ENCODE results near the gene ZMYM3. TPM values are rescaled to one million over a fixed set of nuclear protein-coding genes. Genes with fewer than 3 reads are reported as not detected.

Gene ZMYM3
- total and polyA plus RNA-seq, 3 experiments from 2014 or later: 7.4 to 16.7 (median 16.5) TPM

DNA sequence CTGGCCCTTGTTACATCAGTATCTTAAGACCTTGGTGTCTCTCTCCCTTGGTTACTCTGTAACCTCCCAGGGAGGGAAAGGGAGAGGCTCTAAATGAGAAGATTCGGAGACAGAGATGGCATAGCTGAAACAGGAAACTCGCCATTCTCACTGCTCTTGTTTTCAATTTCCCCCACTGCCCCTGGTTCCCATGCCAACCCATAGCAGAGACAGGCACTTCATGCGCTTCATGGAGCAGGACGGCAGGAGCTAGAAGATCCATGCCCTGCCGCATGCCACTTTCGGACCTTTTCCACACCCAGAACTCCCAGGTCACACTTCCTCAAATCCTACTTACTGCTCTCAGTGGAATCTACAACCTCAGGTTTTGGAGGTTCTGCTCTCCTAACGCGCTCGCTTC, 3.1 kb downstream of the ZMYM3 start:
- no peaks in the 10 kb centered on the region for H3K9me3 ChIP-seq (ENCODE audit: low read length)
- no peak overlapping the region for H3K27ac ChIP-seq (ENCODE audit: low read depth, low read length)
- Mint-ChIP-seq H3K27me3 (peaks cover 0 to 9% of the 10 kb centered on the region in 2 donors), H3K4me3 (no peak overlapping the region), H3K4me1 (peaks cover 15 to 30% (median 16%) of the 10 kb centered on the region in 3 donors), H3K36me3 (peaks cover 0 to 53% (median 3%) of the 10 kb centered on the region in 3 donors), H3K27ac (peak overlapping the region in 1 of 8 donors; percentile 89), H3K9me3 (no peaks in the 10 kb centered on the region)
- ChIA-PET CTCF (no interaction called here), POLR2A (interaction anchor here (1.1 kb wide), 1 partner anchor 114 kb away, joined by 3 read pairs; no protein-coding TSS in a partner anchor)
- peaks cover 28% of the 10 kb centered on the region for H3K4me1 ChIP-seq (ENCODE audit: insufficient read depth, low read length)
- no peak for DNase-seq
- no peaks in the 10 kb centered on the region for H3K36me3 ChIP-seq (ENCODE audit: insufficient read depth, low read length)
- H3K4me3 ChIP-seq (ENCODE audit: low read length): no peak overlapping the region
- H3K27me3 ChIP-seq (ENCODE audit: insufficient read depth, low read length, poor library complexity, severe bottlenecking): no peaks in the 10 kb centered on the region

DNA sequence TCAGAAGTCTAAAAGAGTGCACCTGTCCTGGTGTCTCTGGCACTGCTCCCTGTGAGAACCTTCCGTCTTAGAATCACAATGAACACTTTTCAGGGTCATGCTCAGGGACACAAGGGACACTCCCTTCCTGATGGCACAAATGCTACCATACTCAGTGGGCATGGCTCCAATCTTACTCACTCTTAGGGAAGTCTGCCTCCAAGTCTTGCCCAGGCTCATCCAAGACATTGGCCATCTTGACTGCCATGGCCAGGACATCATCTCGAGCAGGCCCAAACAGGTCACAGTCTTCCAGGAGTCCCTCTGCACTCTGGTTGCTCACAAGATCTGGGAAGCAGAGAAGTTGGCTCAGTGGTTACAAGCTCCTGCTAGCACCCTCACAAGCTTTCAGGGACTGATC, 8.8 kb downstream of the ZMYM3 start:
- Mint-ChIP-seq H3K27ac (peak overlapping the region in 3 of 8 donors; percentile 31 to 44 (median 34)), H3K4me1 (no peaks in the 10 kb centered on the region), H3K4me3 (no peak overlapping the region), H3K9me3 (peaks cover 0 to 2% (median 0%) of the 10 kb centered on the region in 5 donors), H3K36me3 (peaks cover 0 to 94% (median 16%) of the 10 kb centered on the region in 3 donors), H3K27me3 (peaks cover 0 to 10% of the 10 kb centered on the region in 2 donors)
- no peaks in the 10 kb centered on the region for H3K27me3 ChIP-seq (ENCODE audit: insufficient read depth, low read length, poor library complexity, severe bottlenecking)
- H3K9me3 ChIP-seq (ENCODE audit: low read length): no peaks in the 10 kb centered on the region
- no peak for DNase-seq
- ChIA-PET POLR2A (interaction anchor here (0.6 kb wide), 1 partner anchor 100 kb away, joined by 3 read pairs; no protein-coding TSS in a partner anchor), CTCF (no interaction called here)
- no peak overlapping the region for H3K27ac ChIP-seq (ENCODE audit: low read depth, low read length)
- no peaks in the 10 kb centered on the region for H3K36me3 ChIP-seq (ENCODE audit: insufficient read depth, low read length)
- no peak overlapping the region for H3K4me3 ChIP-seq (ENCODE audit: low read length)
- no peaks in the 10 kb centered on the region for H3K4me1 ChIP-seq (ENCODE audit: insufficient read depth, low read length)

DNA sequence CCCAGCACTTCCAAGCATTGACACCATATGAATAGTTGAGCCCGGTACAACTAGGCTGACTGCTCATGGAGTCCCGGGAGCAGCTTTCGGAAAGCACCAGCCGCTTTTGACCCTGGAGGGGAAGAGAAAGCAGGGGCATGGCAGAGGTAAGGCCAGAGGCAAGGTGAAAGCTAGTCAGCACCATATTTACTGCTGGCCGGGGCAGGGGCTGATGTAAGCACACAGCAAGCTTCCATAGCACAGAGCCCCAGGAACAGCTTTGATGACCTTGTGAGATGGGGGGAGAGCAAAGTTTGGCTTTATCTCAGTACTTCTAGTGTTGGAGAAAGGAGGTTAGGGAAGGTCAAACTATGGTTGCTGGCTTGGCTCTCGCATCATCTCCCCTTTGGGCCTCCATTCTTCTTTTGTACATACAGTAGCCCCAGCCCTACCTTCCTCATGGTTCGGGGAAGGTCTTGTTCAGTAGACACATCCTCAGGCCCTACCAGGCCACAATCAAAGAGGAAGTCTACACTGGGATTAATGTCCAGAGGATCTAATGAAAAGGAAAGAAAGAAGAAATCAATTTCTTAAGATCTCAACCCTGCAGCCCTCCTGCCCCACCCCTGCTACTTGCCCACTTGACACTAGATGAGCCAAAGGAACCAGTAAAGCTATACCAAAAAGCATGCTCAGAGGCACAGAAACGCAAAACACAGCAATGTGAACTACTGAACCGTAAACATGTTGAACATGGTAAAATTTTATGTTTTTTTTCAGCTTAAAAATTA, 9.4 kb downstream of the ZMYM3 start:
- Histone ChIP-seq H3K27ac (ENCODE audit: low read depth, low read length) (no peak overlapping the region), H3K27me3 (ENCODE audit: insufficient read depth, low read length, poor library complexity, severe bottlenecking) (no peaks in the 10 kb centered on the region), H3K36me3 (ENCODE audit: insufficient read depth, low read length) (no peaks in the 10 kb centered on the region), H3K9me3 (ENCODE audit: low read length) (no peaks in the 10 kb centered on the region), H3K4me3 (ENCODE audit: low read length) (no peak overlapping the region), H3K4me1 (ENCODE audit: insufficient read depth, low read length) (no peaks in the 10 kb centered on the region)
- Mint-ChIP-seq H3K9me3 (peaks cover 0 to 2% (median 0%) of the 10 kb centered on the region in 5 donors), H3K27ac (peak overlapping the region in 1 of 8 donors; percentile 21), H3K36me3 (peaks cover 0 to 93% (median 16%) of the 10 kb centered on the region in 3 donors), H3K4me1 (no peaks in the 10 kb centered on the region), H3K27me3 (peaks cover 0 to 10% of the 10 kb centered on the region in 2 donors), H3K4me3 (no peak overlapping the region)
- DNase-seq: no peak
- CTCF ChIA-PET: no interaction called here
- POLR2A ChIA-PET: interaction anchor here (0.6 kb wide), 1 partner anchor 99 kb away, joined by 3 read pairs; no protein-coding TSS in a partner anchor

DNA sequence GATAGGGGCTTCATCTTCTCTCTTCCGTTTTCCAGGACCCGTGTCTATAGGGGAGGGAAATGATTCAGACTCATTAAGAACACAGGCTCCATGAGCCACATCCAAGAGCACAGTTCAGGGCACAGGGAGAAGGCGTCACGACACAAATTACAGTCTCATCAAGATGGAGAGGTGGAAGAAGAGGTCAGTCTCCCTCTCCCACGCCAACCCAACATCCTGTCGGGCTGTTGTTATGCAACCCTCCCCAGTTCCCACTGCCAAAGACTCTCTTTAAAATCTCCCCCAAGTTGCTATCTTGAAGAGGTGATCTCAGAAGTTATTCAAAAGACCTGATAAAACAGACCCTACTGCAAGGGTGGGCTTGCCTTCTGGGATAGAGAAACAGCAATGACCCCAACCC, 12.6 kb downstream of the ZMYM3 start:
- Mint-ChIP-seq H3K27ac (peak overlapping the region in 1 of 8 donors; percentile 22), H3K36me3 (peaks cover 0 to 66% (median 13%) of the 10 kb centered on the region in 3 donors), H3K4me3 (no peak overlapping the region), H3K9me3 (peaks cover 0 to 2% (median 0%) of the 10 kb centered on the region in 5 donors), H3K27me3 (peaks cover 0 to 10% of the 10 kb centered on the region in 2 donors), H3K4me1 (no peaks in the 10 kb centered on the region)
- H3K27me3 ChIP-seq (ENCODE audit: insufficient read depth, low read length, poor library complexity, severe bottlenecking): no peaks in the 10 kb centered on the region
- H3K27ac ChIP-seq (ENCODE audit: low read depth, low read length): no peak overlapping the region
- no peaks in the 10 kb centered on the region for H3K36me3 ChIP-seq (ENCODE audit: insufficient read depth, low read length)
- ChIA-PET POLR2A (no interaction called here), CTCF (no interaction called here)
- DNase-seq: no peak
- H3K4me1 ChIP-seq (ENCODE audit: insufficient read depth, low read length): no peaks in the 10 kb centered on the region
- no peaks in the 10 kb centered on the region for H3K9me3 ChIP-seq (ENCODE audit: low read length)
- no peak overlapping the region for H3K4me3 ChIP-seq (ENCODE audit: low read length)

GRCh38 chrX:71239781-71240180, 14.2 kb downstream of the ZMYM3 start:
- peaks cover 0 to 53% (median 13%) of the 10 kb centered on the region in 3 donors for H3K36me3 Mint-ChIP-seq
- Histone ChIP-seq H3K4me1 (ENCODE audit: insufficient read depth, low read length) (no peaks in the 10 kb centered on the region), H3K27me3 (ENCODE audit: insufficient read depth, low read length, poor library complexity, severe bottlenecking) (no peaks in the 10 kb centered on the region), H3K36me3 (ENCODE audit: insufficient read depth, low read length) (no peaks in the 10 kb centered on the region), H3K4me3 (ENCODE audit: low read length) (no peak overlapping the region), H3K27ac (ENCODE audit: low read depth, low read length) (no peak overlapping the region), H3K9me3 (ENCODE audit: low read length) (no peaks in the 10 kb centered on the region)
- H3K27me3 Mint-ChIP-seq: peaks cover 0 to 12% of the 10 kb centered on the region in 2 donors
- H3K9me3 Mint-ChIP-seq: no peaks in the 10 kb centered on the region
- no peaks in the 10 kb centered on the region for H3K4me1 Mint-ChIP-seq
- H3K4me3 Mint-ChIP-seq: no peak overlapping the region
- no peak for DNase-seq
- no peak overlapping the region for H3K27ac Mint-ChIP-seq
- ChIA-PET CTCF (no interaction called here), POLR2A (interaction anchor here (1.0 kb wide), 1 partner anchor 15 kb away, joined by 3 read pairs; no protein-coding TSS in a partner anchor)

- no peaks in the 10 kb centered on the region for H3K4me1 ChIP-seq (ENCODE audit: insufficient read depth, low read length)
- Mint-ChIP-seq H3K4me1 (no peaks in the 10 kb centered on the region), H3K9me3 (no peaks in the 10 kb centered on the region), H3K36me3 (peaks cover 0 to 24% (median 9%) of the 10 kb centered on the region in 3 donors), H3K27me3 (peaks cover 0 to 3% of the 10 kb centered on the region in 2 donors), H3K27ac (peak overlapping the region in 1 of 8 donors; percentile 43), H3K4me3 (no peak overlapping the region)
- no peak overlapping the region for H3K27ac ChIP-seq (ENCODE audit: low read depth, low read length)
- CTCF ChIA-PET: no interaction called here
- no peaks in the 10 kb centered on the region for H3K9me3 ChIP-seq (ENCODE audit: low read length)
- POLR2A ChIA-PET: no interaction called here
- DNase-seq: no peak
- H3K27me3 ChIP-seq (ENCODE audit: insufficient read depth, low read length, poor library complexity, severe bottlenecking): no peaks in the 10 kb centered on the region
- H3K4me3 ChIP-seq (ENCODE audit: low read length): no peak overlapping the region
- H3K36me3 ChIP-seq (ENCODE audit: insufficient read depth, low read length): no peaks in the 10 kb centered on the region
Observed at GRCh38 chrX:71236836-71237235, 17.1 kb downstream of the ZMYM3 start.

GRCh38 chrX:71235482-71235881, 18.5 kb downstream of the ZMYM3 start:
- H3K9me3 ChIP-seq (ENCODE audit: low read length): no peaks in the 10 kb centered on the region
- Mint-ChIP-seq H3K27ac (peak overlapping the region in 4 of 8 donors; percentile 2 to 91 (median 11)), H3K27me3 (peaks cover 0 to 3% of the 10 kb centered on the region in 2 donors), H3K36me3 (peaks cover 0 to 11% (median 1%) of the 10 kb centered on the region in 3 donors), H3K4me1 (no peaks in the 10 kb centered on the region), H3K4me3 (no peak overlapping the region), H3K9me3 (no peaks in the 10 kb centered on the region)
- CTCF ChIA-PET: no interaction called here
- POLR2A ChIA-PET: no interaction called here
- no peaks in the 10 kb centered on the region for H3K4me1 ChIP-seq (ENCODE audit: insufficient read depth, low read length)
- H3K27me3 ChIP-seq (ENCODE audit: insufficient read depth, low read length, poor library complexity, severe bottlenecking): no peaks in the 10 kb centered on the region
- H3K36me3 ChIP-seq (ENCODE audit: insufficient read depth, low read length): no peaks in the 10 kb centered on the region
- H3K27ac ChIP-seq (ENCODE audit: low read depth, low read length): no peak overlapping the region
- no peak overlapping the region for H3K4me3 ChIP-seq (ENCODE audit: low read length)
- DNase-seq: no peak

DNA sequence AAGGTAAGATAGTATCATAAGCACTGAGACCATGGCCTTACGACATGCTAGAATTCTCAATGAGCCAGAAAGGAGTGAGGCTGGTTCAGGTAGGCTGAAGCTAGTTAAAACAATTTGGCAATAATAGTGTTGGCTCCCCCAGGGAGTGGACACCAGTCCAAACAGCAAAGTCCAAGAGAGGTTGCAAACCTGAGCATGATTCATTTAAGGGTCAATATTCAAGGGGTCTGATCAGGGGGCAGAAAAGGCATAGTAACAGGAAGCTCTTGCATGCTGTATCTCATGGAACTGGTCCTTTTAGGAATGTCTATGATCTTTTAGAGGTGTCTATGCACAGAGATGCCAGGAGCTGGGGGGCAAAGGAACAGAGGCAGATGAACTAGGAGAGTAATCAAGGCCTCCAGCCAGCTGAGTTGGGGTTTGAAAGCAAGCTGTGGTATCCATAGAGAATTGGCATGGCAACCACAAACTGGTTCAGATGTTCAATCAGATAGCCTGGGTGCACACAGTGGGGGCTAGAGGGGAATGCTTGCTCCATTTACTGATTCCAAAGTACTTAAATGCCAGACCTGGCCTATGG, 25.8 kb downstream of the ZMYM3 start:
- Mint-ChIP-seq H3K27ac (no peak overlapping the region), H3K9me3 (no peaks in the 10 kb centered on the region), H3K4me3 (no peak overlapping the region), H3K4me1 (no peaks in the 10 kb centered on the region), H3K36me3 (no peaks in the 10 kb centered on the region), H3K27me3 (peaks cover 0 to 10% of the 10 kb centered on the region in 2 donors)
- POLR2A ChIA-PET: no interaction called here
- DNase-seq: no peak
- H3K4me1 ChIP-seq (ENCODE audit: insufficient read depth, low read length): no peaks in the 10 kb centered on the region
- H3K27me3 ChIP-seq (ENCODE audit: insufficient read depth, low read length, poor library complexity, severe bottlenecking): no peaks in the 10 kb centered on the region
- no peak overlapping the region for H3K4me3 ChIP-seq (ENCODE audit: low read length)
- CTCF ChIA-PET: no interaction called here
- no peak overlapping the region for H3K27ac ChIP-seq (ENCODE audit: low read depth, low read length)
- H3K9me3 ChIP-seq (ENCODE audit: low read length): no peaks in the 10 kb centered on the region
- no peaks in the 10 kb centered on the region for H3K36me3 ChIP-seq (ENCODE audit: insufficient read depth, low read length)
